B cell (primary cell): Measurements from ENCODE around the gene FOXD1. TPM values are rescaled to one million over a fixed set of nuclear protein-coding genes. Genes with fewer than 3 reads are reported as not detected.
"Not testable (repeated sequence)": the region's sequence is repeated elsewhere in the genome, so short reads cannot be mapped to it uniquely, and the experiment has no call there.

Experiments
- ATAC-seq: fragments of 200-7000 bp; cut with Tn5 transposase; one replicate; pipeline ENCODE4 v1.10.0; 2021; ENCODE audit warnings: low read depth, mild to moderate bottlenecking, moderate number of reproducible peaks, moderate library complexity
- CTCF ChIA-PET: fragments of 350-600 bp; sonication (Branson Sonifier 250); formaldehyde crosslinking; loops from one replicate; lab custom pipeline; 2021; ENCODE audit warnings: antibody characterized with exemption, inconsistent platforms; lab: Charles Lee
- POLR2A ChIA-PET: fragments of 350-600 bp; sonication (Branson Sonifier 250); formaldehyde crosslinking; loops from one replicate; lab custom pipeline; 2021; ENCODE audit warnings: antibody characterized with exemption; lab: Charles Lee
- DNase-seq: peaks from one replicate; pipeline ENCODE4 v3.0.0; 2013
- H2AFZ ChIP-seq: 2 replicates; pipeline ENCODE4 v1.6.1; 2012; ENCODE audit warnings: mild to moderate bottlenecking, low read depth, low read length; ENCODE audit not compliant: insufficient read depth, poor library complexity, severe bottlenecking
- H3K27ac ChIP-seq, 2 donors: 1 replicate in 1 of 2; 2 replicates in 1 of 2; pipeline ENCODE4 v1.5.1; 2012 to 2013; ENCODE audit warnings: low read length in 2 of 2, mild to moderate bottlenecking in 2 of 2, moderate library complexity in 1 of 2
- H3K27me3 ChIP-seq, 4 experiments: fragments of 200-600 bp in 1 of 4; sonication (generic) in 1 of 4; replicated peaks in 1 of 4; 1 replicate in 2 of 4; 2 replicates in 2 of 4; pipeline versions ENCODE4 v1.6.1 to v1.7.0; 2013 to 2016; ENCODE audit warnings: low read length in 3 of 4, mild to moderate bottlenecking in 2 of 4, mixed read lengths in 1 of 4, moderate library complexity in 1 of 4; ENCODE audit not compliant: insufficient read depth in 4 of 4, control insufficient read depth in 3 of 4; ENCODE audit errors: control extremely low read depth in 1 of 4
- H3K36me3 ChIP-seq, 2 experiments: replicated peaks in 1 of 2; 1 replicate in 1 of 2; 2 replicates in 1 of 2; pipeline versions ENCODE4 v1.6.1 to v1.7.1; 2013; ENCODE audit warnings: low read length in 1 of 2; ENCODE audit not compliant: insufficient read depth in 2 of 2, control insufficient read depth in 1 of 2; ENCODE audit errors: control extremely low read depth in 1 of 2, extremely low read depth in 1 of 2
- H3K4me1 ChIP-seq, 2 donors: fragments of 200-600 bp in 1 of 2; sonication (generic) in 1 of 2; 1 replicate in 1 of 2; 2 replicates in 1 of 2; pipeline versions ENCODE4 v1.5.1 to v1.6.1; 2013 to 2017; ENCODE audit warnings: low read length in 2 of 2; ENCODE audit not compliant: control insufficient read depth in 2 of 2, insufficient read depth in 2 of 2
- H3K4me2 ChIP-seq: replicated peaks from 2 replicates; pipeline ENCODE3; 2012; ENCODE audit warnings: mild to moderate bottlenecking, low read depth, low read length; ENCODE audit not compliant: poor library complexity, severe bottlenecking
- H3K4me3 ChIP-seq, 5 experiments: fragments of 200-600 bp in 1 of 5; sonication (generic) in 1 of 5; 1 replicate in 3 of 5; 2 replicates in 2 of 5; pipeline versions ENCODE4 v1.5.1 to v1.7.0; 2011 to 2016; ENCODE audit warnings: low read length in 4 of 5, mild to moderate bottlenecking in 4 of 5, low read depth in 2 of 5, control low read depth in 1 of 5, moderate library complexity in 1 of 5; ENCODE audit not compliant: insufficient read depth in 1 of 5; ENCODE audit errors: control extremely low read depth in 1 of 5, extremely low read depth in 1 of 5
- H3K79me2 ChIP-seq: fragments of 200-600 bp; sonication (generic); one replicate; pipeline ENCODE4 v1.6.0; 2016; ENCODE audit warnings: low read length; ENCODE audit not compliant: control insufficient read depth, insufficient read depth
- H3K9ac ChIP-seq: fragments of 200-600 bp; sonication (generic); 2 replicates; pipeline ENCODE4 v1.6.1; 2017; ENCODE audit warnings: mild to moderate bottlenecking, low read length, moderate library complexity
- H3K9me3 ChIP-seq, 3 donors: one replicate each; pipeline versions ENCODE4 v1.6.1 to v1.7.1; 2013; ENCODE audit warnings: low read length in 2 of 3; ENCODE audit not compliant: control insufficient read depth in 2 of 3, insufficient read depth in 1 of 3; ENCODE audit errors: control extremely low read depth in 1 of 3
- H4K20me1 ChIP-seq: 2 replicates; pipeline ENCODE4 v1.6.0; 2012; ENCODE audit warnings: mild to moderate bottlenecking, low read length; ENCODE audit not compliant: insufficient read depth, control insufficient read depth, poor library complexity, severe bottlenecking
- H3K27ac Mint-ChIP-seq: one replicate; pipeline ENCODE4 v1.8.0; 2021; ENCODE audit warnings: mixed read lengths
- H3K27me3 Mint-ChIP-seq: one replicate; pipeline ENCODE4 v1.8.0; 2021; ENCODE audit warnings: mixed read lengths
- H3K4me1 Mint-ChIP-seq: one replicate; pipeline ENCODE4 v1.8.0; 2021; ENCODE audit warnings: mixed read lengths
- H3K4me3 Mint-ChIP-seq: one replicate; pipeline ENCODE4 v1.8.0; 2021; ENCODE audit warnings: mixed read lengths
- H3K9me3 Mint-ChIP-seq: one replicate; pipeline ENCODE4 v1.8.0; 2022; ENCODE audit warnings: mixed read lengths; ENCODE audit not compliant: insufficient read depth
- EZH2 ChIP-seq: IDR thresholded peaks from 2 replicates; pipeline ENCODE4 v1.6.1; 2012; ENCODE audit warnings: borderline replicate concordance, low read depth, mild to moderate bottlenecking, moderate library complexity, low read length; ENCODE audit not compliant: insufficient read depth, poor library complexity, severe bottlenecking
- WGBS: methylation state at CpG from one replicate; pipeline ENCODE4 v1.1.5; 2013; ENCODE audit warnings: missing lambda C conversion rate; ENCODE audit not compliant: insufficient coverage; 5-methylcytosine and 5-hydroxymethylcytosine counted together
- intact Hi-C: fragments of 100-400 bp; cut with micrococcal nuclease; formaldehyde crosslinking; loops from one replicate; pipeline ENCODE4 v1.10.0; 2022
- polyA plus RNA-seq: library from polyadenylated mRNA; depleted of rRNA; stranded (reverse); fragments of >200 nt; gene quantifications from 2 replicates; pipeline ENCODE4 v1.2.3, GENCODE V29; 2012
- total RNA-seq, 2 donors: library from RNA; stranded (reverse); fragments of 120-200 nt in 1 of 2; gene quantifications; 1 replicate in 1 of 2; 2 replicates in 1 of 2; pipeline versions ENCODE4 v1.2.3 to v1.2.4, GENCODE V29; 2013 to 2022
- TF ChIP-seq, protein P1 (sequence below): fragments of 200-600 bp; IDR thresholded peaks from one replicate; pipeline ENCODE4 v1.8.0; 2022; ENCODE audit warnings: antibody characterized with exemption, mild to moderate bottlenecking

FOXD1 gene
- total and polyA plus RNA-seq, 2 donors (not counting 1 experiment from before 2014, with no cell fraction given), result 0.34 to 0.49 TPM

DNA sequence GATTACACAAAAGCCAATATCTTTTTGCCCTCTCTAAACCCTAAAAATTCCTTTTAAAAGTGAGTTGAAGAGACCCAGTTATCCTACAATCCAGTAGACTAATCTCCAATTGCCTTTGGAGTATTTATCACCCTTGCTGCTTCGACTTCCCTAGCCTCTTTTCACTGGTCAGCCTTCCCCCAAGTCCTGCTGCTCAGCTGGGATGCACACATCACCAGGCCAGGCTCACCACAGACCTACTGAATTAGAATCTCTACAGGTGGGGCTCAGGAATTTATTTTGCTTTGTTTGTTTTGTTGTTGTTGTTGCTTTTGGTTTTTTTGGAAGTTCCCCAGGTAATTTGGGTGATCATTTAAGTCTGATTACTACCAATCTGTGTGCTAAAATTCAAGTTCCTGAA lies 11.6 kb upstream of the FOXD1 start:
- ChIA-PET CTCF (no interaction called here), POLR2A (no interaction called here)
- H4K20me1 ChIP-seq, result no peaks in the 10 kb centered on the region
- H2AFZ ChIP-seq, result no peak overlapping the region
- H3K9ac ChIP-seq, result no peak overlapping the region
- no peak overlapping the region for H3K4me3 Mint-ChIP-seq
- TF ChIP-seq, protein P1, sequence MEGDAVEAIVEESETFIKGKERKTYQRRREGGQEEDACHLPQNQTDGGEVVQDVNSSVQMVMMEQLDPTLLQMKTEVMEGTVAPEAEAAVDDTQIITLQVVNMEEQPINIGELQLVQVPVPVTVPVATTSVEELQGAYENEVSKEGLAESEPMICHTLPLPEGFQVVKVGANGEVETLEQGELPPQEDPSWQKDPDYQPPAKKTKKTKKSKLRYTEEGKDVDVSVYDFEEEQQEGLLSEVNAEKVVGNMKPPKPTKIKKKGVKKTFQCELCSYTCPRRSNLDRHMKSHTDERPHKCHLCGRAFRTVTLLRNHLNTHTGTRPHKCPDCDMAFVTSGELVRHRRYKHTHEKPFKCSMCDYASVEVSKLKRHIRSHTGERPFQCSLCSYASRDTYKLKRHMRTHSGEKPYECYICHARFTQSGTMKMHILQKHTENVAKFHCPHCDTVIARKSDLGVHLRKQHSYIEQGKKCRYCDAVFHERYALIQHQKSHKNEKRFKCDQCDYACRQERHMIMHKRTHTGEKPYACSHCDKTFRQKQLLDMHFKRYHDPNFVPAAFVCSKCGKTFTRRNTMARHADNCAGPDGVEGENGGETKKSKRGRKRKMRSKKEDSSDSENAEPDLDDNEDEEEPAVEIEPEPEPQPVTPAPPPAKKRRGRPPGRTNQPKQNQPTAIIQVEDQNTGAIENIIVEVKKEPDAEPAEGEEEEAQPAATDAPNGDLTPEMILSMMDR, result no peak
- TF ChIP-seq EZH2, result no peak
- H3K27ac Mint-ChIP-seq, result no peak overlapping the region
- 71% methylated on average over 1 of the region's 1 CpG for WGBS
- no peaks in the 10 kb centered on the region for H3K36me3 ChIP-seq
- no peaks in the 10 kb centered on the region for H3K9me3 Mint-ChIP-seq
- H3K4me3 ChIP-seq, result no peak overlapping the region
- no peaks in the 10 kb centered on the region for H3K4me1 Mint-ChIP-seq
- H3K27ac ChIP-seq, result no peak overlapping the region
- intact Hi-C loops, result no loop called here
- H3K9me3 ChIP-seq, result no peaks in the 10 kb centered on the region
- peaks cover 0 to 21% (median 15%) of the 10 kb centered on the region in 4 experiments for H3K27me3 ChIP-seq
- no peaks in the 10 kb centered on the region for H3K4me1 ChIP-seq
- no peaks in the 10 kb centered on the region for H3K79me2 ChIP-seq
- DNase-seq (no peak), ATAC-seq (no peak)
- H3K4me2 ChIP-seq, result no peak overlapping the region
- H3K27me3 Mint-ChIP-seq, result peaks cover 47% of the 10 kb centered on the region

DNA sequence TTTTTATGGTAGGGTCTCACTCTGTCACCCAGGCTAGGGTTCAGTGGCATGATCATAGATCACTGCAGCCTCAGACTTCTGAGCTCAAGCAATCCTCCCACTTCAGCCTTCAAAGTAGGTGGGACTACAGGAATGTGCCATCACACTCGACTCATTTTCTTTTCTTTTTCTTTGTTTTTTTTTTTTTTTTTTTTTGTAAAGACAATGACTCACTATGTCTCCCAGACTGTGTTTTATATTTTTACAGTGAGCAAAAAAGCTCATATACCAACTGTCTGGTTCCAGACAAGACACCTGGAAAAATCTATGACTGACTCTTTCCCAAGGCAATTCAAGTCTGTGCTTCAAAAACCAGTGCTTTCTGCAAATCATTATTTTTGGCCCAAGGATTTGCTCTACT lies 10.8 kb upstream of the FOXD1 start:
- Histone ChIP-seq H3K27ac (no peak overlapping the region), H3K4me3 (no peak overlapping the region), H3K9me3 (no peaks in the 10 kb centered on the region), H3K27me3 (peaks cover 0 to 25% (median 16%) of the 10 kb centered on the region in 4 experiments), H3K4me2 (no peak overlapping the region), H3K9ac (no peak overlapping the region), H3K36me3 (no peaks in the 10 kb centered on the region), H4K20me1 (no peaks in the 10 kb centered on the region), H3K79me2 (no peaks in the 10 kb centered on the region), H3K4me1 (no peaks in the 10 kb centered on the region), H2AFZ (no peak overlapping the region)
- CTCF ChIA-PET, result no interaction called here
- Mint-ChIP-seq H3K27me3 (peaks cover 48% of the 10 kb centered on the region), H3K9me3 (no peaks in the 10 kb centered on the region), H3K4me3 (no peak overlapping the region), H3K27ac (no peak overlapping the region), H3K4me1 (no peaks in the 10 kb centered on the region)
- POLR2A ChIA-PET, result no interaction called here
- intact Hi-C loops, result no loop called here
- ATAC-seq (no peak), DNase-seq (no peak)
- no CpG with 5 or more reads among the region's 1 CpG for WGBS
- TF ChIP-seq EZH2, result no peak
- TF ChIP-seq, protein P1, result no peak

DNA sequence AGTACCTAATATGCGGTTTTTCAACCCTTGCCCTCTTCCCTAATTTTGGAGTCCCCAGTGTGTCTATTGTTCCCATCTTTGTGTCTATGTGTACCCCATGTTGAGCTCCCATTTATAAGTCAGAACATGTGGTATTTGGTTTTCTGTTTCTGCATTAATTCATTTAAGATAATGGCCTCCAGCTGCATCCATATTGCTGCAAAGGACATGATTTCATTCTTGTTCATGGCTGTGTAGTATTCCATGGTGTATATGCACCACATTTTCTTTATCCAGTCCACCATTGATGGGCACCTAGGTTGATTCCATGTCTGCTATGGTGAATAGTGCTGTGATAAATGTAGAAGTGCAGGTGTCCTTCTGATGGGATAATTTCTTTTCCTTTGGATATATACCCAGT lies 7.9 kb upstream of the FOXD1 start:
- DNase-seq, H3K4me3 ChIP-seq, H3K27ac ChIP-seq, H3K4me2 ChIP-seq, H3K9ac ChIP-seq, H2AFZ ChIP-seq, H4K20me1 ChIP-seq, H3K4me1 Mint-ChIP-seq, H3K36me3 ChIP-seq, ATAC-seq, H3K79me2 ChIP-seq, H3K4me3 Mint-ChIP-seq, H3K9me3 Mint-ChIP-seq, CTCF ChIA-PET, H3K27ac Mint-ChIP-seq, POLR2A ChIA-PET, intact Hi-C loops: not testable (repeated sequence)
- peaks cover 65% of the 10 kb centered on the region for H3K27me3 Mint-ChIP-seq
- no CpG with 5 or more reads among the region's 1 CpG for WGBS
- Histone ChIP-seq H3K4me1 (peaks cover 4 to 13% of the 10 kb centered on the region in 2 donors), H3K27me3 (peaks cover 0 to 54% (median 43%) of the 10 kb centered on the region in 4 experiments), H3K9me3 (peaks cover 0 to 11% (median 0%) of the 10 kb centered on the region in 3 donors)
